ENCODE results near the gene INCENP.
"Not testable (repeated sequence)": the region's sequence is repeated elsewhere in the genome, so short reads cannot be mapped to it uniquely, and the experiment has no call there.

The INCENP gene

DNA sequence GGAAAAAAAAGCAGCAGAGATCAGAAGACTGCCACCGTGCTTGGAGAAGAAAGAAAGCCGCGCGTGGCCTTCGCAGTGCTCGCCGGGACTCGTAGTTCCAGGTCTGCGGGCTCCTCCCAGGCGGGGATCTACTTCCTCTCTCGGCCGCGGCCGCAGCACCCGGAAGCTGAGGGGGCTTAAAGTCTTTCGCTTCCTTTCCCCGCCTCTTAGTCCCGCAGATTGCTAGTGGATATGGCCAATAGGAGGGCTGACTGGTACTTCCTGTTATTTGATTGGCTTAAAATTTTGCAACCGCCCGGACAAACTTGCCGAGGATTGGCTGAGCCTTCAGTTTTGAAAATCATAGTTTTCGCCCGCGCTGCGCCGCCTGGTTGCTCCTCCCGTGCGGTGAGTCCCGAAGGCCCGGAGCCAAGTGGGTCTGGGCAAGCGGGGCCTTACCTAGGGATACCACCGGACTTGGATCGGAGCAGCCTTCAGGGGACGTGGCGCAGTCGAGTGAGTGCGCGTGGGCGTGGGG lies at the start of gene INCENP:
TSS of gene INCENP (plus strand) at position 343 of the 517 bp plus-strand sequence. CDS start 4,151 bp downstream, outside the sequence.
- peak; percentile 99 for DNase-seq (ENCODE audit: low read depth, low spot score)

DNA sequence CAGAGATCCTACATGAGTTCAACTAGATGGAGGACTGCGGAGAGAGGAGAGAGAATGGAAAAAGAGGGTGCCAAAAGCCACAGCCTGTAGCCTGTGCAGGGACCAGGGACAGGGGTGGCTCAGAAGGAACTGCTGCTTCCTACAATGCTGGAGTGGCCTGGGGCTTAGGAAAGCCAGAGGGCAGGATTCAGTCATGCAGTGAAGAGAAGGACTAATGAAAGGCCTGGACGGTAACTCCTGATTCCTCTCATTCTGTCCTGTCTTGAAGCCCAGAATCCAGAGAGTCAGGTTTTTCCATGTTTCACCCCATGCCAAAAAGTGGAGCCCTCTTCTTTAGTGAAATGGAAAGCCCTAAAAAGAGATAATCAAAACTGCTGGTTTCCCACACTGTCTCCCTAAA lies 48.4 kb upstream of the INCENP start:
- no peak for DNase-seq (ENCODE audit: low read depth, low spot score)

DNA sequence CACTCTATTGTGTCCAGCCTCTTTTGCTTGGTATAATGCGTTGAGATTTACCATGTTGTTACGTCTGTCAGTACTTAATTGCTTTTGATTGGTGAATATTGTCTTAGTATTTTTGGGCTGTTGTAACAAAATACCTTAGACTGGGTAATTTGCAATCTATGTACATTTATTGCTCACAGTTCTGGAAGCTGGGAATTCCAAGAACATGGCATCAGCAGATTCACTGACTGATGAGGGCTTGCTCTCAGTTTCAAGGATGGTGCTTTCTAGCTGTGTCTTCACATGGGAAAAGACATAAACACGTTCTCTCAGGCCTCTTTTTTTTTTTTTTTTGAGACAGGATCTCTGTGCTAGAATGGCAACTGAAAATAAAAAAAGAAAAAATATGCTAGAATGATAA lies 46.7 kb upstream of the INCENP start:
- no peak for DNase-seq (ENCODE audit: low read depth, low spot score)

DNA sequence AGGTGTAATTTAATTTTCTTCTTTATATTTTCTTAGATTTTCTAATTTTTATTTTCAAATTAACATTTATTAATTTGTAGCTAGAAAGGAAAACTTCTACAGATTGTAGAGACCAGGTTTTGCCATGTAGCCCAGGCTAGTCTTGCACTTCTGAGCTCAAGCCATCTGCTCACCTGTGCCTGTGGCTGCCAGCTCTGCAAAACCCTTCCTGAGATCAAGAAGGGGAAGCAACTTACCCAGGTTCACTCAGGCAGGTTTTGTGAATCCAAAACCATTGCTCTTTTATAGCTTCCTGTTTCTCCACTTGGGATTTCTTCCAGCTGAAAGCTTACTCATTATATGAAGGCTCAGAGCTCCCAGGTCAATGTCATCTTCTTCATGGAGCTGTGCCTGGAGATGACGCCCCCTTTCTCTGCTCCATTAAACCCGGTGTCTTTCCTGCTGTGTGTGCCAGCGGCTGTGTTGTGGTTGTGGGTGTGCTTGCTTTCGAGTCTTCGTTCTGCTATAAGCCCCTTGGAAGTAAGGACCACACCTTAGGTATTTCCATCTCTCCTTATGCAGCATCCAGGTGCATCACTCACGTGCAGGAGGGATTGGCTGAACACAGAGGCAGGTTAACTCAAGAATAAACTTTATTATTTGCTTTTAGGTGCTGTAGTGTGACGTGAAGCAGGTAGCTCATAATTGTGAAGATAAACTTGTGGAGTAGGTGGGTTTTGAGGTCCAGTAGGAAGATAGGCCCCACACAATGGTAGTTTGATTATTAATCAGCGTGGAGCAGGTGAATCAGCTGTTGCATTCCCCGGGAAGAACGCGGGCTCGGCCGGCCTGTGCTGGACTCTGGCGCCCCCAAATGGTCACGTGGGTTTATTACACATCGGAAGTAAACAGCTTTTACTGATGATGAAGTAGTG lies 42.2 kb upstream of the INCENP start:
- peak; percentile 83 for DNase-seq (ENCODE audit: low read depth, low spot score)

DNA sequence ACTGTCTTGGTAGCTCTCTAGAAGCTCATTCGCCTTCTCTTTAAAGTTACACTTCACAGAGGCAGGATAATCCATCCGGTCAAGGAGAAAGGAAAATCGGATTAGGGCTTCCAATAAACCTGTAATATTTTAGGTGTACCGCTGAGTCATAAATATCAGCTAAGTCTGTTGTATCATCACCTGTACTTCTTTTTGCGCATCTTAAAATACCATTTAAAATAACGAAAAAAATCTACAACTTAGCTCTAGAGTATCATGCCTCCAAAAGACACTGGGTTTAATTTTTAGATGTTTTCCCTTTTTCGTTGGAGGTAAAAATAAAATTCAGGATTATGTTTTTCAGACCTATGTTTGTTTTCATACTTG lies 41.5 kb upstream of the INCENP start:
- DNase-seq (ENCODE audit: low read depth, low spot score): no peak

DNA sequence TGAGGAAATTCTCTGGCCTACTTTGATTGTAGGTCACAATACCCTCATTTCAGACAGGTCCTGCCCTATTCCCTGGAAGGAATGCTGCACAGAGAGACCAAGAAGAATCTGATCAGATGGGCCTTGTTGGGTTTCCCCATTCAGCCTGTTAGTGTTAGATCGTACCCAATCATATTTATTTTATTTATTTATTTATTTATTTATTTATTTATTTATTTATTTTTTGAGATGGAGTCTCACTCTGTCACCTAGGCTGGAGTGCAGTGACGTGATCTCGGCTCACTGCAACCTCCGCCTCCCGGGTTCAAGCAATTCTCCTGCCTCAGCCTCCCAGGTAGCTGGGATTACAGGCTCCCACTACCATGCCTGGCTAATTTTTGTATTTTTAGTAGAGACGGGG lies 39.0 kb upstream of the INCENP start:
- not testable (repeated sequence) for DNase-seq (ENCODE audit: low read depth, low spot score)

DNA sequence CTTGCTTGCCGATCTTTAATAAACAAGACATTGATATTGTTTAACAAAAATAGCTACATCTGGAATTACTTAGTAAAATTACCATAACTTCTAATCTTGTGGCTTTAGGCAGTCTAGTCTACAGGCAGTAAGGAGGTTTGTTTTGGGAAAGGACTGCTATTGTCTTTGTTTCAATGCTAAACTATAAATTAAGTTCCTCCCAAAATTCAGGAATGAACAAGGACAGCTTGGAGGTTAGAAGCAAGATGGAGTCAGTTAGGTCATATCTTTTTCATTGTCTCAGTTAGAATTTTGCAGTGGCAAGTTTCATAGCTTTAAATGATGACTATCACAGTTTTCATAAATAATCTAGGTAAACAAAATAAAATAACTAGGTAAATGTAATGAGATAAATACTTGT lies 36.1 kb upstream of the INCENP start:
- DNase-seq (ENCODE audit: low read depth, low spot score): no peak

DNA sequence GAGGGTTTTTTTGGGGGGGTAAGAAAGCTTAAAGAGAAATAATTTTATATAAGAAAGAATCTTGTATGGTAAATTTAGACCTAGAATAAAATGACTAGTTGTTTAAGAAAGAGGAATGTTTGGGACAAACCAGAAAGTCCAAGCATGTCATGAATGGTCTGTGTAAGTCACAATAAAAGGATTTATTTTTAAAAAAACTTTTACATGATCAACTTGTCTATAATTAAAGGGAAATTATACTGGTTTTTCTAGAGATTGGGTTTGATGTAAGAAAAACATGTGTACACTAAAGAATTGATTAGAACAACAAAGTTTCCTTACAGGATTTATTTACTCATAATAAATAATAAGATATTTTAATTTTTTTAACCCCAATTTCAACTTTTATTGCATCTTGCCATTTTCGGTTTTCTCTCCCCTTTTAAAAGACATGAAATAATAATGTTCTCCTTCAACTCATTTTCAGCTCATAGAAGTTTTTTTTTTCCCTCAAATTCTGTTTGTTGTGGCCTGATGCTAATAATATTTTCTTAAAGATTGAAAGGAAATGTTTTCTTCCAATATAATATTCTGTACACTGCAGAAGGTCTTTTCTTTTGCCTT lies 35.4 kb upstream of the INCENP start:
- DNase-seq (ENCODE audit: low read depth, low spot score): peak; percentile 3

DNA sequence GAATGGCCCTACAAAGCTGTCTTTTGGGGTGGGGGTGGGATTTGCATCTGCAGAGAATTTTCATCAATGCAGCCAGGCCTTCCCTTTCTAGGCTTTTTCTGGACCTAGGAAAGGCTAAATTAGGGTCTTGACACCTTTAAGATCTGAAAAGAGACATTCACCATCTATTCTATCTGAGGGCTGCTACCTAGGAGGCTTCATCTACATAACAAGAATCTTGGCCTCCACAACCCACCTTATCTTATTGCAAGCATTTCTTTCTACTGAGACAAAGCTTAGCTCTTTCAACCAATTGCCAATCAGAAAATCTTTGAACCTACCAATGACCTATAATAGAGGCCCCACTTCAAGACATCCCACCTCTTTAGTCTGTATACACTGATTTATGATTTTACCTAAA lies 20.7 kb upstream of the INCENP start:
- DNase-seq (ENCODE audit: low read depth, low spot score): no peak

DNA sequence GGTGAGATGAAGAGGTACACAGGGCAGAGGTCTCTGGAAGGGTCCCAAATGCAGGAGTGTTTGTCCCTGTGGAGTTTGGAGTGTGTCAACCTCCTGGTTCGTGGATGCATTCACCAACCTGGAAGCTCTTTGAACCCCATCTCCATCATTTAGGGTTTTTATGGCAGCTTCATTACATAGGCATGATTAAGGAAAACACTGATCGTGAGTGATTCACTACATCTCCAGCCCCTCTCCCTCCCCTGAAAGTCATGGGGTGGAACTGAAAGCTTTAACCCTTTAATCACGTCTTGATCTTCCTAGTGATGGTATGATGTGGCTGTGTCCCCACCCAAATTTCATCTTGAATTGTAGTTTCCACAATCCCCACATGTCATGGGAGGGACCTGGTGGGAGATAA lies 19.8 kb upstream of the INCENP start:
- DNase-seq (ENCODE audit: low read depth, low spot score): no peak

DNA sequence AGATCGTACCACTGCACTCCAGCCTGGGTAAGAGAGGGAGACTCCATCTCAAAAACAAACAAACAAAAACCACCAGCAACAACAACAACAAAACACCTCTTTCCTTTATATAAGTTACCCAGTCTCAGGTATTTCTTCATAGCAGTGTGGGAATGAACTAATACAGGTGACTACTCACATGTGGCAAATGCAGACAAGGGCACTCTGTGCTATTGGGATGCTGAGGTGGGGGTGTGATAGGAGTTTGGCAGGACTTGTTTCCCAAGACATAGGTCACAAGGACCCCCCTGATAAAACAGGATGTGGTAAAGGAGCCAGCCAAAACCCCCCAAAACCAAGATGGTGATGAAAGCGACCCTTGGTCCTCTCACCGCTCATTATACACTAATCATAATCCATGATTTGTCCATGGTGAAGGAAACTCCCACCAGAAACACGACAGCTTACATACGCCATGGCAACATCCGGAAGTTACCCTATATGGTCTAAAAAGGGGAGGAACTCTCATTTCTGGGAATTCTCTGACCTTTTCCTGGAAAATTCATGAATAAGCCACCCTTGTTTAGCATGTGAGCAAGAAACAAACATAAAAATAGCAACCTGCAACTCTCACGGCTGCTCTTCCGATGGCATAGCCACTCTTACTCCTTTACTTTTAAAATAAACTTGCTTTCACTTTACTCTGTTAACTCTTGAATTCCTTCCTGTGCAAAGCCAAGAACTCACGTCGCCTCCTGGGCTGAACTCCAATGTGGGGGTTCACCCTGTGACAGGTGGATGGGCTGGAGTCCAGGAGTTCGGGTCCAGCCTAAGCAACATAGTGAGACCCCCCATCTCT lies 18.8 kb upstream of the INCENP start:
- peak; percentile 18 for DNase-seq (ENCODE audit: low read depth, low spot score)

DNA sequence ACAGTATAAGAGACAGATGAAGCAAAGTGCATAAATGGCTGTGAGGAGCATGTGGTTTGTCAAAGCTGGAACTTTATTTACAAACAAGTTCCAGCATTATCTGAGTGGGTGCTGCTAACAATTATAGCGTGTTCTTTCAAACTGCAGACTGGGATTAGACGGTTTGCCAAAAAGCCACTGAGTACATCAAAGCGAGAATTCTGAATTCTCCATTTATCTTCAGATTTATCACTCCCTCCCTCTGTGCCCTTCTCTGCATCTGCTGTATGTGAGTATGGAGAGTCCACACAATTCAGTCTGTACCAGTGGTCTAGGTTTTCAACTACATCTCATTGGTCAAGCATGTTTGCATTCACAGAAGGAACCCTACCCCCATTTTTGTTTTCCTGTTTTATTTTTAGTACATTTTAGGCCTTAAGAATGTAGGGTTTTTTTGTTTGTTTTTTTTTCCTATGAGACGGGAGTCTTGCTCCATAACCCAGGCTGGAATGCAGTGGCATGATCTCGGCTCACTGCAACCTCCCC lies 18.1 kb upstream of the INCENP start:
- peak; percentile 11 for DNase-seq (ENCODE audit: low read depth, low spot score)

DNA sequence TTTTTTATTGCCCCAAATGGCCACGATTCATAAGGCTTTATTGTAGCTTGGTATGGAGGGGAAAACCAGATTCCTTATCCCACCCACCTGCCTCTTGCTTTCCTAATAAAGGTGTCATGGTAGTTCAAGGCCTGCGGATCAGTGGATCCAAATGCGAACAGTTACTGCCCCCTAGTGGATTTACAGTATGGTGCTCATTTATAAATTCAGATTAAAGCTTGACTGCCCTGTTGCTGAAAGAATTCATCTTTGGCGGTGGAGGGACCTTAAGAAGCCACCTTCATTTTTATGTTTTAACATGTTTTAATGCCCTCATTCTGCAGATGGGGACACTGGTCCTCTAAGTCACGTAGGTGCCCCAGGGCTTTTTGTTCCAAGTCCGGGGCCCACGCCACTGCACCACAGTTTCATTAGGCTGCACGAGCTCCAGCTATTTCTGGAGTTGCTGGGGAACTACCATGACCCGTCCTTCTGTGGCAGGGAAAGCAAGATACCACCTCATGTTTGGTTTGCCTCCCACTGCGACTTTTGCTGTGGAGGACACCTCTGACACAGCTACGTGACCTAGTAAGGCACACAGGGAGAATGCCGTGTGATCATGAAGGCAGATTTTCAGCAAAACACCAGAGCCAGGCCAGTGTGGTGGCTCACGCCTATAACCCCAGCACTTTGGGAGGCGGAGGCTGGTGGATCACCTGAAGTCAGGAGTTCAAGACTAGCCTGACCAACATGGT lies 15.6 kb upstream of the INCENP start:
- peak; percentile 81 for DNase-seq (ENCODE audit: low read depth, low spot score)

DNA sequence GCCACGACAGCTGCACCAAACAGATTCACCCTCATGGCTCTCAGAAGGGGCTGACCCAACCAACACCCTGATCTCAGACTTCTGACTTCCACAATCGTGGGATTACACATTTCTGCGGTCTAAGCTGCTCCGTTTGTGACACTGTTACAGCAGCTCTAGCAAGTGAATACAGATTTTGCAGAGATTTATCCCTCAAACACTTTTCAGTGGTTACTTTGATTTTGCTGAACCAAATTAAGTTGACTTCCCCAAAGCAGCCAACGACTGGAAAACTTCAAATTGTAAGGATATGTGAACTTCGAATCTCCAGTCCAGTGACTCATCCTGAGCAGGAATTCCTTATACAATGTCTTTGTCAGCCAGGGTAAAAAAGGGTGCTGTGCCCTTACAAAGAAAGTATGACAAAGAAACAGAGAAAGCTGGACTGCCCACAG lies 14.8 kb upstream of the INCENP start:
- peak; percentile 77 for DNase-seq (ENCODE audit: low read depth, low spot score)

DNA sequence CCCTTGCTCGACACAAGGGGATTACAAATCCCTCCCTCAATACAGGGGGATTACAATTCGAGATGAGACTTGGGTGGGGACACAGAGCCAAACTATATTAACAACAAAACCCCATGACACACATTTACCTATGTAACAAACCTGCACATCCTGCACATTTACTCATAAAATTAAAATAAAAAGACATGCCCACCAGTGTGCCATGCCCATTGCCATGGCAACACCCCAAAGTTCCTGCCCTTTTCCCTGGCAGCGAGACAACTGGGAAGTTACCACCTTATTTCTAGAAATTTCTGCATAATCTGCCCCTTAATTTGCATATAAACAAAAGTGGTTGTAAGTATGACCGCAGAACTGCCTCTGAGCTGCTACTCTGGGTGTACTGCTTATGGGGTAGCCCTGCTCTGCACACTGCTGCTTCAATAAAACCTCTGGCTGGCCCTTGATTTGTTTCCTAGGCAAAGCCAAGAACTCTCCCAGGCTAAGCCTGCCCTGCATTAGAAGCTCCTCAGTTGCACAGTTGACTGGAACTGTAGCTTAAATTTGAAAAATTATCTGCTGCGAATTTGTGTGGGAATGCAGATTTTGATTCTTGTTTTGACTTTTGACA lies 8.6 kb upstream of the INCENP start:
- peak; percentile 27 for DNase-seq (ENCODE audit: low read depth, low spot score)

DNA sequence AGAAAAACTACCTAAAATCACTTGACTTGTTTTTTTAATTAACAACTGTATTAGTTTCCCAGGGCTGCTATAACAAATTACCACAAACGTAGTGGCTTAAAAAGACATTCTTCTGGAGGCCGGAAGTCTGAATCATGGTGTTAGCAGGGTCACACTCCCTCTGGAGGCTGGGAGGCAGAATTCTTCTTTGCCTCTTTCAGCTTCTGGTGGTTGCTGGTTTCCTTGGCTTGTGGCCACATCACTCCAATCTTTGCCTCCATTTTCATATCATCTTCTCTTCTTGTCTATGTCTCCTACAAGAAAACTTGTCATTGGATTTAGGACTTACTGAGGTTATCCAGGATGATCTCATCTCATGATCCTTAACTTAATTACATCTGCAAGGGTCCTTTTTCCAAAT lies 7.4 kb upstream of the INCENP start:
- no peak for DNase-seq (ENCODE audit: low read depth, low spot score)

DNA sequence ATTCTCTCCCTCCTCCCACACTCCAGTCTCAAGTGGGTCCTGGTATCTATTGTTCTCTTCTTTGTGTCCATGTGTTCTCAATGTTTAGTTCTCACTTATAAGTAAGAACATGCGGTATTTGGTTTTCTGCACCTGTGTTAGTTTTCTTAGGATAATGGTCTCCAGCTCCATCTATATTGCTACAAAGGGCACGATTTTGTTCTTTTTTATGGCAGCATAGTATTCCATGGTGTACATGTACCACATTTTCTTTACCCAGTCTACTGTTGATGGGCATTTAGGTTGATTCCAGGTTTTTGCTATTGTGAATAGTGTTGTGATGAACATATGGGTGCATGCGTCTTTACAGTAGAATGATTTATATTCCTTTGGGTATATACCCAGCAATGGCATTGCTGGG lies 4.2 kb upstream of the INCENP start:
- DNase-seq (ENCODE audit: low read depth, low spot score): no peak

DNA sequence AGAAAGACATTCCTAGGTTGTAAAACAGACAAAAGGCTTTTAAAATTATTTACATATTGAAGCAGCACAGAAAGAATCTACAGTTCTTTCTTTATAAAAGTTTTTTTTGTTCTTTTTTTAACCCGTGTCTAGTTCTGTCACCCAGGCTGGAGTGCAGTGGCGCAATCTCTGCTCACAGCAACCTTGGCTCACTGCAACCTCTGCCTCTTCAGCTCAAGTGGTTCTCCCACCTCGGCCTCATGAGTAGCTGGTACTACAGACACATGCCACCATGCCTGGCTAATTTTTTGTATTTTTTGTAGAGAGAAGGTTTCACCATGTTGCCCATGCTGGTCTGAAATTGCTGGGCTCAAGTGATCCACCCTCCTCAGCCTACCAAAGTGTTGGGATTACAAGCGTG lies 3.8 kb upstream of the INCENP start:
- no peak for DNase-seq (ENCODE audit: low read depth, low spot score)

DNA sequence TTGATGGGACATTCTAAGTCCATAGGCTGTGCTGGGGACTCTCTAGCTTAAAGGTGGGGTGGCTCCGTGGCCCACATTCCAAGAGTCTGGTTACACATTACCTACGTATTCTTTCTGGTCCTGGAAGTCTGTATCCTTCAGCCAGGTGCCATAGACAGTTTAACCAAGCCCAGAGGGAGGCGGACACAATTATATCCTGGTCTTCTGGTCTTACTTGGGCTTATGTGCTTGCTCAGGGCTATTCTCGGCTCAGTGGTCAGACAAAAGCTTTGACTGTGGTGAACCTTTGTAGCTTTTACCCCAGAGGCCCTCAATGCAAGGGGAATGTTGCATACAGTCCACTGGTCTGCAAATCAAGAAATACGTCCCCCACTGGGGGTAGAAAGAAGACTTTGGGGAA lies 3.4 kb upstream of the INCENP start:
- no peak for DNase-seq (ENCODE audit: low read depth, low spot score)

DNA sequence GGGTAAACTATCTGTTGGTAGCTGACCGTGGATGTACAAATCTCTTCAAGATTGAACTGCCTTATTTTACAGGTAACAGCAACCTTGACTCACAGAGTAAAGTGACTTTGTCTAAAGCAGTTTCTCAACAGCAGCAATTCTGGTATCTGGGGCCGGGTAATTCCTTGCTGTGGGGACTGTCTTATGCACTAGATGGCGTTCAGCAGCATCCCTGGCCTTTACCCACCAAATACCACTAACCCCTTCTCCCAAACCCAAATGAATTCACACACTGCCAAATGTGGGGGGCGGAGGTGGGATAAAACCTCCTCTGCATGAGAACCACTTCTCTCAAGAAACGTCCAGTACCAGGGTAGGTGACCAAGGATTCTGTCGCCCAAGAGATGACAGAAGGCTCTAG lies 1.7 kb upstream of the INCENP start:
- no peak for DNase-seq (ENCODE audit: low read depth, low spot score)

Measured in astrocyte of the hippocampus (primary cell).